Suprapubic skin (tissue), 3 donors: ENCODE measurements around the gene ZNF577.

Source experiments
- POLR2A ChIP-seq, 2 donors: fragments of 450-650 bp; IDR thresholded peaks; one replicate each; pipeline ENCODE4 v1.6.1; 2017; ENCODE audit warnings: antibody characterized with exemption in 2 of 2, mild to moderate bottlenecking in 2 of 2, moderate library complexity in 2 of 2
- TF ChIP-seq, protein P1 (sequence below), 2 donors: fragments of 200-600 bp in 1 of 2; fragments of 450-650 bp in 1 of 2; sonication (generic) in 1 of 2; IDR thresholded peaks; one replicate each; pipeline ENCODE4 v1.5.1; 2016 to 2019; ENCODE audit warnings: antibody characterized with exemption in 2 of 2, mild to moderate bottlenecking in 1 of 2, moderate library complexity in 1 of 2

DNA sequence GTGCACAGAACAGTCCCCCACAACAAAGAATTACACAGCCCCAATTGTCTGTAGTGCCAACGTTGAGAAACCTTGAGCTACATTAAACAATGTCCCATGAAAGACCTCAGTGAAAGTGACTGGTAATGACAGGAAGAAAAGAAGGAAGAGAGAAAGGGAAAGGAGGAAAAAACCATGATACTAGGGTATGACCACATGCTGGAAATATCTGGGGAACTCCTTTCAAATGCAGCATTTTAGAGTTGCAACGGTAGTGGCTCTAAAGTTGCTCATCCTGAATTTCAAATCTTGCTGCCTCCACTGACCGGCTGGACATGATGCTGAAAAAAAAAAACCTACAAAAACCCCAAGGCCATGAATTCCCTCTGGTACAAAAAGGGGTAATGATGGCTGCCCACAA lies 66.3 kb downstream of the ZNF577 start:
- TF ChIP-seq, protein P1, sequence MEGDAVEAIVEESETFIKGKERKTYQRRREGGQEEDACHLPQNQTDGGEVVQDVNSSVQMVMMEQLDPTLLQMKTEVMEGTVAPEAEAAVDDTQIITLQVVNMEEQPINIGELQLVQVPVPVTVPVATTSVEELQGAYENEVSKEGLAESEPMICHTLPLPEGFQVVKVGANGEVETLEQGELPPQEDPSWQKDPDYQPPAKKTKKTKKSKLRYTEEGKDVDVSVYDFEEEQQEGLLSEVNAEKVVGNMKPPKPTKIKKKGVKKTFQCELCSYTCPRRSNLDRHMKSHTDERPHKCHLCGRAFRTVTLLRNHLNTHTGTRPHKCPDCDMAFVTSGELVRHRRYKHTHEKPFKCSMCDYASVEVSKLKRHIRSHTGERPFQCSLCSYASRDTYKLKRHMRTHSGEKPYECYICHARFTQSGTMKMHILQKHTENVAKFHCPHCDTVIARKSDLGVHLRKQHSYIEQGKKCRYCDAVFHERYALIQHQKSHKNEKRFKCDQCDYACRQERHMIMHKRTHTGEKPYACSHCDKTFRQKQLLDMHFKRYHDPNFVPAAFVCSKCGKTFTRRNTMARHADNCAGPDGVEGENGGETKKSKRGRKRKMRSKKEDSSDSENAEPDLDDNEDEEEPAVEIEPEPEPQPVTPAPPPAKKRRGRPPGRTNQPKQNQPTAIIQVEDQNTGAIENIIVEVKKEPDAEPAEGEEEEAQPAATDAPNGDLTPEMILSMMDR (IDR thresholded peaks at IDR 0.05), result no peak
- TF ChIP-seq POLR2A (IDR thresholded peaks at IDR 0.05), result no peak
